ENCODE results near the gene NFATC1.

Gene NFATC1

GRCh38 chr18:79425569-79425886 is 29.8 kb downstream of the NFATC1 start:
- Histone ChIP-seq H3K4me3 (ENCODE audit: low read depth, low read length, poor library complexity, severe bottlenecking) (no peak overlapping the region), H3K9ac (ENCODE audit: low read length) (no peak overlapping the region), H3K9me2 (ENCODE audit: low read depth, low read length) (no peaks in the 10 kb centered on the region), H3K79me2 (ENCODE audit: insufficient read depth, low read length) (peaks cover 47% of the 10 kb centered on the region), H3K4me2 (ENCODE audit: low read length) (no peak overlapping the region), H2AFZ (ENCODE audit: low read length) (no peak overlapping the region), H3K36me3 (ENCODE audit: insufficient read depth, low read length) (peaks cover 87% of the 10 kb centered on the region), H4K20me1 (ENCODE audit: insufficient read depth, low read length) (no peaks in the 10 kb centered on the region), H3K4me1 (ENCODE audit: insufficient read depth, low read length, severe bottlenecking) (no peaks in the 10 kb centered on the region), H3K9me3 (ENCODE audit: low read length) (no peaks in the 10 kb centered on the region), H3F3A (ENCODE audit: insufficient read depth, low read length) (no peaks in the 10 kb centered on the region; the same call in 1 of the 2 replicates), H3K27me3 (ENCODE audit: insufficient read depth, low read length) (no peaks in the 10 kb centered on the region), H3K27ac (ENCODE audit: low read depth, low read length, poor library complexity, severe bottlenecking) (no peak overlapping the region)
- TF ChIP-seq EZH2 (IDR thresholded peaks at IDR 0.05; ENCODE audit: borderline replicate concordance, low read length) (no peak), CTCF (IDR thresholded peaks at IDR 0.05; ENCODE audit: low read length) (no peak)

- Histone ChIP-seq H3K36me3 (ENCODE audit: insufficient read depth, low read length) (peaks cover 86% of the 10 kb centered on the region), H3K4me1 (ENCODE audit: insufficient read depth, low read length, severe bottlenecking) (no peaks in the 10 kb centered on the region), H3K4me2 (ENCODE audit: low read length) (no peak overlapping the region), H2AFZ (ENCODE audit: low read length) (no peak overlapping the region), H3K79me2 (ENCODE audit: insufficient read depth, low read length) (peaks cover 53% of the 10 kb centered on the region), H3K9ac (ENCODE audit: low read length) (no peak overlapping the region), H3F3A (ENCODE audit: insufficient read depth, low read length) (no peaks in the 10 kb centered on the region; the same call in 1 of the 2 replicates), H3K4me3 (ENCODE audit: low read depth, low read length, poor library complexity, severe bottlenecking) (no peak overlapping the region), H3K9me2 (ENCODE audit: low read depth, low read length) (no peaks in the 10 kb centered on the region), H3K27ac (ENCODE audit: low read depth, low read length, poor library complexity, severe bottlenecking) (no peak overlapping the region), H3K27me3 (ENCODE audit: insufficient read depth, low read length) (no peaks in the 10 kb centered on the region), H4K20me1 (ENCODE audit: insufficient read depth, low read length) (no peaks in the 10 kb centered on the region), H3K9me3 (ENCODE audit: low read length) (no peaks in the 10 kb centered on the region)
- TF ChIP-seq EZH2 (IDR thresholded peaks at IDR 0.05; ENCODE audit: borderline replicate concordance, low read length), result no peak
- TF ChIP-seq CTCF (IDR thresholded peaks at IDR 0.05; ENCODE audit: low read length), result no peak
Observed at GRCh38 chr18:79426376-79427300, 30.9 kb downstream of the NFATC1 start.

GRCh38 chr18:79427368-79428225 is 31.9 kb downstream of the NFATC1 start:
- Histone ChIP-seq H3K79me2 (ENCODE audit: insufficient read depth, low read length) (peaks cover 51% of the 10 kb centered on the region), H3K9me3 (ENCODE audit: low read length) (no peaks in the 10 kb centered on the region), H3K4me1 (ENCODE audit: insufficient read depth, low read length, severe bottlenecking) (peaks cover 5% of the 10 kb centered on the region), H2AFZ (ENCODE audit: low read length) (no peak overlapping the region), H3K36me3 (ENCODE audit: insufficient read depth, low read length) (peaks cover 85% of the 10 kb centered on the region), H3F3A (ENCODE audit: insufficient read depth, low read length) (no peaks in the 10 kb centered on the region; the same call in 1 of the 2 replicates), H3K4me3 (ENCODE audit: low read depth, low read length, poor library complexity, severe bottlenecking) (no peak overlapping the region), H4K20me1 (ENCODE audit: insufficient read depth, low read length) (no peaks in the 10 kb centered on the region), H3K27me3 (ENCODE audit: insufficient read depth, low read length) (no peaks in the 10 kb centered on the region), H3K9ac (ENCODE audit: low read length) (no peak overlapping the region), H3K9me2 (ENCODE audit: low read depth, low read length) (no peaks in the 10 kb centered on the region), H3K4me2 (ENCODE audit: low read length) (no peak overlapping the region), H3K27ac (ENCODE audit: low read depth, low read length, poor library complexity, severe bottlenecking) (no peak overlapping the region)
- TF ChIP-seq CTCF (IDR thresholded peaks at IDR 0.05; ENCODE audit: low read length) (no peak), EZH2 (IDR thresholded peaks at IDR 0.05; ENCODE audit: borderline replicate concordance, low read length) (no peak)
